PC-9 (cell line): ENCODE data around the gene HOXA2. TPM values are rescaled to one million over a fixed set of nuclear protein-coding genes. Genes with fewer than 3 reads are reported as not detected.

Source experiments
- BruUV-seq: library from RNA; stranded (reverse); fragments of 400-500 nt; replicated peaks from 2 replicates; lab custom pipeline; 2021; lab: Mats Ljungman, UMichigan
- CTCF ChIA-PET: fragments of 300-600 bp; sonication (Branson Sonifier 250); formaldehyde crosslinking; loops from one replicate; lab custom pipeline; 2022; ENCODE audit warnings: antibody characterized with exemption; lab: Charles Lee
- POLR2A ChIA-PET: fragments of 300-600 bp; sonication (Branson Sonifier 250); formaldehyde crosslinking; loops from one replicate; lab custom pipeline; 2022; ENCODE audit warnings: antibody characterized with exemption; ENCODE audit not compliant: unreplicated experiment; lab: Charles Lee
- DNase-seq, 2 experiments: peaks; one replicate each; pipeline versions ENCODE4 v3.0.0 to v3.0.0-alpha.2; 2015 to 2022; ENCODE audit warnings: mixed read lengths in 1 of 2
- H2AFZ ChIP-seq: fragments of 200-600 bp; sonication (generic); 2 replicates; pipeline ENCODE4 v1.8.1; 2017; ENCODE audit warnings: antibody characterized with exemption
- H3F3A ChIP-seq: fragments of 200-600 bp; sonication (generic); 2 replicates; pipeline ENCODE4 v1.8.1; 2017; ENCODE audit warnings: antibody characterized with exemption, mild to moderate bottlenecking, low read depth; ENCODE audit not compliant: insufficient read depth
- H3K27ac ChIP-seq: fragments of 200-600 bp; sonication (generic); 2 replicates; pipeline ENCODE4 v1.6.1; 2016; ENCODE audit warnings: mixed run types
- H3K27me3 ChIP-seq: fragments of 200-600 bp; sonication (generic); 2 replicates; pipeline ENCODE4 v1.6.1; 2016; ENCODE audit warnings: low read depth, mixed run types; ENCODE audit not compliant: insufficient read depth
- H3K36me3 ChIP-seq: fragments of 200-600 bp; sonication (generic); 2 replicates; pipeline ENCODE4 v1.6.1; 2016; ENCODE audit warnings: low read depth, mixed run types
- H3K4me1 ChIP-seq: fragments of 200-600 bp; sonication (generic); replicated peaks from 2 replicates; pipeline ENCODE4 v1.6.1; 2016; ENCODE audit warnings: mixed run types; ENCODE audit not compliant: insufficient read depth
- H3K4me2 ChIP-seq: fragments of 200-600 bp; sonication (generic); 2 replicates; pipeline ENCODE4 v1.6.1; 2017; ENCODE audit warnings: mixed run types
- H3K4me3 ChIP-seq: fragments of 200-600 bp; sonication (generic); 2 replicates; pipeline ENCODE4 v1.6.1; 2016; ENCODE audit warnings: mixed run types
- H3K79me2 ChIP-seq: fragments of 200-600 bp; sonication (generic); 2 replicates; pipeline ENCODE4 v1.6.1; 2017; ENCODE audit warnings: low read depth, mixed run types
- H3K9me2 ChIP-seq: fragments of 200-600 bp; sonication (generic); 2 replicates; pipeline ENCODE4 v1.8.1; 2017; ENCODE audit warnings: mild to moderate bottlenecking; ENCODE audit not compliant: insufficient read depth
- H3K9me3 ChIP-seq: fragments of 200-600 bp; sonication (generic); 2 replicates; pipeline ENCODE4 v1.8.1; 2016; ENCODE audit warnings: low read depth; ENCODE audit not compliant: insufficient read depth
- H4K20me1 ChIP-seq: fragments of 200-600 bp; sonication (generic); 2 replicates; pipeline ENCODE4 v1.8.1; 2017; ENCODE audit not compliant: insufficient read depth
- CTCF ChIP-seq: fragments of 200-600 bp; sonication (generic); conservative IDR thresholded peaks from 2 replicates; pipeline ENCODE4 v1.6.1; 2017; ENCODE audit warnings: mixed run types, antibody characterized with exemption, mild to moderate bottlenecking, moderate library complexity
- EZH2 ChIP-seq: fragments of 200-600 bp; sonication (generic); IDR thresholded peaks from 2 replicates; pipeline ENCODE4 v1.8.0; 2017; ENCODE audit warnings: antibody characterized with exemption, low read depth
- intact Hi-C: fragments of 100-400 bp; cut with micrococcal nuclease; formaldehyde crosslinking; loops from one replicate; pipeline ENCODE4 v1.10.0; 2022; ENCODE audit not compliant: unreplicated experiment
- total RNA-seq: library from RNA; stranded (reverse); gene quantifications from 2 replicates; pipeline ENCODE4 v1.2.3, GENCODE V29; 2021

HOXA2 gene
- total RNA-seq, 1 experiment from 2014 or later: 6.1 TPM

- H3K4me2 ChIP-seq: no peak overlapping the region
- H3K79me2 ChIP-seq: no peaks in the 10 kb centered on the region
- no peaks in the 10 kb centered on the region for H3K36me3 ChIP-seq
- H3K4me3 ChIP-seq: no peak overlapping the region
- H3K9me2 ChIP-seq: no peaks in the 10 kb centered on the region
- no peaks in the 10 kb centered on the region for H3K27me3 ChIP-seq
- POLR2A ChIA-PET: interaction anchor here (0.6 kb wide), 1 partner anchor 22 kb away, joined by 4 read pairs; no protein-coding TSS in a partner anchor
- H3K4me1 ChIP-seq: 0 out of 2 replicates have a peak, but pooled peaks cover 6% of the 10 kb centered on the region
- TF ChIP-seq CTCF (no peak), EZH2 (no peak)
- H2AFZ ChIP-seq: no peak overlapping the region
- BruUV-seq: no TSS peak
- H4K20me1 ChIP-seq: no peaks in the 10 kb centered on the region
- intact Hi-C loops: no loop called here
- peaks cover 2% of the 10 kb centered on the region; the same call in 1 of the 2 replicates for H3F3A ChIP-seq
- no peak for DNase-seq
- H3K9me3 ChIP-seq: no peaks in the 10 kb centered on the region
- CTCF ChIA-PET: interaction anchor here (0.6 kb wide), 1 partner anchor 1054 kb away, joined by 5 read pairs; no protein-coding TSS in a partner anchor
- H3K27ac ChIP-seq: no peak overlapping the region
Observed at GRCh38 chr7:27143950-27144780, 41.7 kb upstream of the HOXA2 start.

- intact Hi-C loops: no loop called here
- CTCF ChIA-PET: interaction anchor here (0.6 kb wide), 1 partner anchor 1053 kb away, joined by 5 read pairs; no protein-coding TSS in a partner anchor
- Histone ChIP-seq H3K9me3 (no peaks in the 10 kb centered on the region), H3K27ac (no peak within 1 kb of the TSS), H4K20me1 (no peaks in the 10 kb centered on the region), H3K36me3 (no peaks in the 10 kb centered on the region), H2AFZ (no peak within 1 kb of the TSS), H3K4me3 (no peak within 1 kb of the TSS), H3K79me2 (no peaks in the 10 kb centered on the region), H3K4me2 (no peak within 1 kb of the TSS), H3K4me1 (0 out of 2 replicates have a peak, but pooled peaks cover 2% of the 10 kb centered on the region), H3K27me3 (no peaks in the 10 kb centered on the region), H3K9me2 (no peaks in the 10 kb centered on the region), H3F3A (no peaks in the 10 kb centered on the region; the same call in 1 of the 2 replicates)
- POLR2A ChIA-PET: interaction anchor here (0.6 kb wide), 1 partner anchor 21 kb away, joined by 4 read pairs; no protein-coding TSS in a partner anchor
- BruUV-seq: no TSS peak
- no peak for DNase-seq
- no peak for TF ChIP-seq CTCF
- TF ChIP-seq EZH2: no peak
Observed at GRCh38 chr7:27143023-27143949, 40.8 kb upstream of the HOXA2 start, which contains the start of gene HOXA5. TSS of gene HOXA5 (minus strand) at chr7:27143681. CDS start at chr7:27143607, 74 bp downstream.

- Histone ChIP-seq H3K79me2 (no peaks in the 10 kb centered on the region), H3K9me3 (no peaks in the 10 kb centered on the region), H3K4me3 (no peak overlapping the region), H3K9me2 (no peaks in the 10 kb centered on the region), H3F3A (no peaks in the 10 kb centered on the region; the same call in 1 of the 2 replicates), H3K4me1 (no peaks in the 10 kb centered on the region), H3K27ac (no peak overlapping the region), H3K36me3 (no peaks in the 10 kb centered on the region), H3K27me3 (no peaks in the 10 kb centered on the region), H2AFZ (no peak overlapping the region), H4K20me1 (no peaks in the 10 kb centered on the region), H3K4me2 (no peak overlapping the region)
- intact Hi-C loops: no loop called here
- DNase-seq: no peak
- CTCF ChIA-PET: interaction anchor here (0.6 kb wide), 1 partner anchor 291 kb away, joined by 4 read pairs; no protein-coding TSS in a partner anchor
- TF ChIP-seq EZH2 (no peak), CTCF (no peak)
- POLR2A ChIA-PET: no interaction called here
- BruUV-seq: no TSS peak
Observed at GRCh38 chr7:27142580-27143022, 40.1 kb upstream of the HOXA2 start.
